HL-60 (cell line): ENCODE measurements around the gene COA7.

Experiments
- CTCF ChIP-seq: IDR thresholded peaks from one replicate; pipeline ENCODE4 v1.5.1; 2011; ENCODE audit warnings: low read length, control low read depth, inconsistent platforms; ENCODE audit not compliant: insufficient read depth
- GABPA ChIP-seq: IDR thresholded peaks from 2 replicates; pipeline ENCODE4 v1.6.1; 2012; ENCODE audit warnings: low read depth
- POLR2AphosphoS5 ChIP-seq: IDR thresholded peaks from 2 replicates; pipeline ENCODE4 v1.6.1; 2012; ENCODE audit warnings: low read depth
- REST ChIP-seq: IDR thresholded peaks from 2 replicates; pipeline ENCODE4 v1.6.1; 2012; ENCODE audit warnings: low read depth; ENCODE audit not compliant: insufficient replicate concordance
- SPI1 ChIP-seq: IDR thresholded peaks from 2 replicates; pipeline ENCODE4 v1.6.1; 2012; ENCODE audit warnings: low read depth, mild to moderate bottlenecking, borderline replicate concordance

- TF ChIP-seq CTCF (no peak), POLR2AphosphoS5 (no peak), REST (no peak), GABPA (no peak), SPI1 (peak; percentile 78)
Observed at GRCh38 chr1:52693843-52694242, 4.3 kb downstream of the COA7 start.
